Measurements from ENCODE around the gene C17orf67. TPM values are rescaled to one million over a fixed set of nuclear protein-coding genes. Genes with fewer than 3 reads are reported as not detected.

Gene C17orf67
- total and polyA plus RNA-seq, 4 experiments from 2014 or later = 0.81 to 11.2 (median 6.2) TPM

DNA sequence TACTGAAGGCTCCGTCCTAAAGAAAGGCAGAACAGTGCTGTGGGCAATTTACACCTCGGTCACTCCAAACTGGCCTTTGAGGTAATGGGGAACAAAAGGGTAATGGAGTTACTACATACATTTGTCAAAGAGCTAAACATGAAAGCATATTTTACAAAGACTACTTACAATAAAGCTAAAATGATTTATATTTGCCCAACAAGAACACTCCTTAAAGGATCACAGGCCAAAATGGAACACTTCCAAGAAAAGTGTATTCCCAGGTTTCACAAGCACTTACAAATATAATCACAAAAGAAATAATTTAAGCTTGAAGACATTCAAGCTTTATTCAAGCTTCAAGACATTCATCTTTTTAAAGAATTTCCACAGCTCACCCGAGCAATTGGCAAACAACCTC is 29.3 kb downstream of the C17orf67 start:
- POLR2A ChIA-PET (ENCODE audit: partially characterized antibody) = no interaction called here
- Histone ChIP-seq H3K27ac (ENCODE audit: low read depth, low read length) (no peak overlapping the region), H3K4me3 (ENCODE audit: low read length in 2 of 2) (no peak overlapping the region), H3K36me3 (ENCODE audit: insufficient read depth, low read length) (no peaks in the 10 kb centered on the region), H3K9me3 (ENCODE audit: control insufficient read depth in 1 of 2, low read length in 2 of 2) (no peaks in the 10 kb centered on the region), H3K4me1 (ENCODE audit: insufficient read depth, low read length) (no peaks in the 10 kb centered on the region), H3K27me3 (ENCODE audit: insufficient read depth, low read length) (no peaks in the 10 kb centered on the region)
- Mint-ChIP-seq H3K9me3 (no peaks in the 10 kb centered on the region), H3K4me3 (no peak overlapping the region), H3K36me3 (peaks cover 3 to 5% of the 10 kb centered on the region in 2 donors), H3K27me3 (no peaks in the 10 kb centered on the region), H3K27ac (no peak overlapping the region), H3K4me1 (no peaks in the 10 kb centered on the region)
- CTCF ChIA-PET (ENCODE audit: partially characterized antibody) = no interaction called here
- DNase-seq = no peak
- intact Hi-C loops (cut with micrococcal nuclease) = no loop called here

DNA sequence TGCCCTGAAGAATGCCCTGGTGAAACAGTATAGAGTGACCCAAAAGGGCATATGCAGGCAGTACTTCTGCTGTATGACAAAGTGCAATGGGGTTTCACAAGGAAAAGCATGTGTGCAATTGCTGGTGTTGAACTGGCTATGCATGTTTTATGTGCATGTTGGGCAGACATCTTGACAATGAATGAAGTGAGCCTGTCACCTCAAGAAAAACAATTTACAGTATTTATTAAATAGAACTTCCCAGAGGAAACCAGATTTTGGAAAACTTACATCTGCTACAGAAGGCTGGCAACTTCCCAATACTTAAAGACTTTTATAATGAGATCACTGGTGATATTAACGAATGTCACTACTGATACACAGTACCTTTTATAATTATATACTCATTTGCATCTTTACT is 30.6 kb downstream of the C17orf67 start:
- Histone ChIP-seq H3K27ac (ENCODE audit: low read depth, low read length) (no peak overlapping the region), H3K36me3 (ENCODE audit: insufficient read depth, low read length) (no peaks in the 10 kb centered on the region), H3K9me3 (ENCODE audit: control insufficient read depth in 1 of 2, low read length in 2 of 2) (no peaks in the 10 kb centered on the region), H3K4me3 (ENCODE audit: low read length in 2 of 2) (no peak overlapping the region), H3K4me1 (ENCODE audit: insufficient read depth, low read length) (no peaks in the 10 kb centered on the region), H3K27me3 (ENCODE audit: insufficient read depth, low read length) (no peaks in the 10 kb centered on the region)
- Mint-ChIP-seq H3K4me3 (no peak overlapping the region), H3K27me3 (no peaks in the 10 kb centered on the region), H3K9me3 (no peaks in the 10 kb centered on the region), H3K36me3 (peaks cover 3 to 5% of the 10 kb centered on the region in 2 donors), H3K4me1 (no peaks in the 10 kb centered on the region), H3K27ac (no peak overlapping the region)
- POLR2A ChIA-PET (ENCODE audit: partially characterized antibody) = no interaction called here
- CTCF ChIA-PET (ENCODE audit: partially characterized antibody) = interaction anchor here (1.1 kb wide), 1 partner anchor 15 kb away, joined by 3 read pairs; no protein-coding TSS in a partner anchor
- intact Hi-C loops (cut with micrococcal nuclease) = no loop called here
- no peak for DNase-seq

DNA sequence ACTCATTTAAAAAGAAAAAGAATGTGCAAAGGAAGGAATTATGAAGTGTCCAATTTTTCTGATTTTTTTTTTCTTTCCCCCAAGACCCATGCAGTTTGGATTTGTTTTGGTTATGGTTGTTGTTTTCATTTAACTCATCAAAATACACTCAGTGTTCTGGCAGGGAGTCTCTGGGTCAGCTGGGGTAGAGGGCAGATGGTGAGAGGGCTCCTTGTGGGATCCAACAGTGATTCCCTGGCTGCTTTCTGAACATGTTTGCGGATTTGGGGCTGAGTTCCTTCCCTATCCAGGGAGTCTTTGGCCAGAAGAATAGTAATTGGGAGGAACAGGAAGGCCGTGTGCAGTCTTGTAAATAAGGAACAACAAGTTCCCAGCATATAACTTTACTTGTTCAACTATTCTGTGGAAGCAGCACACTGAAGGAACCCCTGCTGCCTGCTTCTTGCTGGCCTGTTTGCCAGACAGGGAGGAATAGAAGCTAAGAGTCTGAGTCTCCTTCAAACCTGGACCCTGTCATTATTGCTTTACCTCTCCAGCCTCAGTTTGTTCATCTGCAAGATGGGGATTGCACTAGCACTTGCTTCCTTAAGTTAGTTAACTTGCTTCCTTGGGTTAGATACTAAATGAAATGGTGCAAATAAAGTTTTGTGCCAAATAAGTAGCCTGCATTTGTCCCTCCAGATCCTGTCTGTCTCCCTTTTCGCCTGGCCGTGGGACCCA is 32.1 kb downstream of the C17orf67 start:
- Histone ChIP-seq H3K9me3 (ENCODE audit: control insufficient read depth in 1 of 2, low read length in 2 of 2) (no peaks in the 10 kb centered on the region), H3K27ac (ENCODE audit: low read depth, low read length) (no peak overlapping the region), H3K36me3 (ENCODE audit: insufficient read depth, low read length) (no peaks in the 10 kb centered on the region), H3K27me3 (ENCODE audit: insufficient read depth, low read length) (no peaks in the 10 kb centered on the region), H3K4me1 (ENCODE audit: insufficient read depth, low read length) (no peaks in the 10 kb centered on the region), H3K4me3 (ENCODE audit: low read length in 2 of 2) (no peak overlapping the region)
- H3K27ac Mint-ChIP-seq = no peak overlapping the region
- CTCF ChIA-PET (ENCODE audit: partially characterized antibody) = no interaction called here
- H3K36me3 Mint-ChIP-seq = peaks cover under 1 to 2% of the 10 kb centered on the region in 2 donors
- POLR2A ChIA-PET (ENCODE audit: partially characterized antibody) = no interaction called here
- no peak for DNase-seq
- intact Hi-C loops (cut with micrococcal nuclease) = no loop called here
- no peaks in the 10 kb centered on the region for H3K4me1 Mint-ChIP-seq
- H3K27me3 Mint-ChIP-seq = no peaks in the 10 kb centered on the region
- no peak overlapping the region for H3K4me3 Mint-ChIP-seq
- H3K9me3 Mint-ChIP-seq = no peaks in the 10 kb centered on the region

DNA sequence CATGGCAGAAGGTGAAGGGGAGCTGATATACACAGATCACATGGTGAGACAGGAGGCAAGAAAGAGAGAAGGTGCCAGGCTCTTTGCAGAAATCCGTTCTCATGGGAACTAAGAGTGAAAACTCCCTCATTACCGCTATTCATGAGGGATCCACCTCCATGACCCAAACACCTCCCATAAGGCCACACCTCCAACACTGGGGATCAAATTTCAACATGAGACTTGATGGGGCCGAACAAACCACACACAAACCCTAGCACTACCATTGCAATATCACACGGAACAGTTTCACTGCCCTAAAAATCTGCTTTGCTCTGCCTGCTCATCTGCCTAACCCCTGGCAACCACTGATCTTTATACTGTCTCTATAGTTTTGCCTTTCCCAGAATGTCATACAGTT is 34.8 kb downstream of the C17orf67 start:
- no peaks in the 10 kb centered on the region for H3K4me1 Mint-ChIP-seq
- H3K36me3 Mint-ChIP-seq = peaks cover 4 to 11% of the 10 kb centered on the region in 2 donors
- no peaks in the 10 kb centered on the region for H3K36me3 ChIP-seq (ENCODE audit: insufficient read depth, low read length)
- CTCF ChIA-PET (ENCODE audit: partially characterized antibody) = no interaction called here
- H3K4me1 ChIP-seq (ENCODE audit: insufficient read depth, low read length) = no peaks in the 10 kb centered on the region
- H3K9me3 Mint-ChIP-seq = no peaks in the 10 kb centered on the region
- DNase-seq = no peak
- intact Hi-C loops (cut with micrococcal nuclease) = no loop called here
- no peaks in the 10 kb centered on the region for H3K9me3 ChIP-seq (ENCODE audit: control insufficient read depth in 1 of 2, low read length in 2 of 2)
- H3K27me3 ChIP-seq (ENCODE audit: insufficient read depth, low read length) = no peaks in the 10 kb centered on the region
- H3K4me3 ChIP-seq (ENCODE audit: low read length in 2 of 2) = no peak overlapping the region
- no peak overlapping the region for H3K27ac Mint-ChIP-seq
- no peak overlapping the region for H3K4me3 Mint-ChIP-seq
- no peak overlapping the region for H3K27ac ChIP-seq (ENCODE audit: low read depth, low read length)
- no peaks in the 10 kb centered on the region for H3K27me3 Mint-ChIP-seq
- POLR2A ChIA-PET (ENCODE audit: partially characterized antibody) = no interaction called here

DNA sequence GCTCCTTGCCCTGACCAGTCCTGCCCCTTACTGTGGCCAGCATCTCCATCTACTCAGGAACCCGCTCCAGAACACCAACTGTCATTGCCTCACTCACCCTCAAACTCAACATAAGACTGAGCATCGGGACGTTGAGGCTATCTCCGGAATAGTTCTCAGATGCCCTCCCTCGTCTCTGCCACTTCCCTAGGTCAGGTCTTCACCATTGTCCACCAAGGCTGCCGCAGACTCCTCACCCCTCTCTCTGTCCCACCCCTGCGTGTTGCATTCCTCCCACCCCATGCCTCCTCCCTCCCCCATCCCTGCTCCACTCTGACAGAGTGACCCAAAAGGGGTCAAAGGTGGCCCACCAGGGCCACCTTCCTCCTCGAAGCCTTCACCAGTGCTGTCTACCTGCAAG is 37.2 kb downstream of the C17orf67 start:
- intact Hi-C loops (cut with micrococcal nuclease) = no loop called here

DNA sequence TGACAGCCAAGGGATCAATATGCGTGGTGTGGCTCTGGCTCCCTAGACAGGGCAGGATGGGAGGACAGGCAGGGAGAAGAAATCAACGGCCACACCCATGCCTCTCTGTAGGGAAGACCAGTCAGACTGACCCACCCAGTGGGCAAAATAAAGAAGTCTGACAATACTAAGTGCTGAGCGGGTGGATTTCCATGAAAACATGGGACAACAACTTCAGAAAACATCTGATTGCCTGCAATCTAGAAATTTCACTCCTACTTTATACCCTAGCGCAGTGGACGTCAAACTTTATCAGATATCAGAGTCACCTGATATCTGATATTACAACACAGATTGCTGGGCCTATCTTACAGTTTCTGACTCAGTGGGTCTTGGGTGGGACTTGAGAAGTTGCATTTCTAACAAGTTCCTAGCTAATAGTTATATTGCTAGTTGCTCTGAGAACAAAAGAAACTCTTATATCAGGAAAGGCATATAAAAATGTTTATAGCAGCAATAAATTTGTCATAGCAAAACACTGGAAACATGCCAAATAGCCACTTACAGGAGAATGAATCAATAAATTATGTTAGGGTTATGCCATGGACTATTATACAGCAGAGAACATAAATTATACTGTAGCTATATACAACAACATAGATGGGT is 38.4 kb downstream of the C17orf67 start:
- CTCF ChIA-PET (ENCODE audit: partially characterized antibody) = interaction anchor here (1.8 kb wide), 1 partner anchor 15 kb away, joined by 8 read pairs; no protein-coding TSS in a partner anchor
- POLR2A ChIA-PET (ENCODE audit: partially characterized antibody) = no interaction called here
- Histone ChIP-seq H3K27me3 (ENCODE audit: insufficient read depth, low read length) (no peaks in the 10 kb centered on the region), H3K4me3 (ENCODE audit: low read length in 2 of 2) (no peak overlapping the region), H3K4me1 (ENCODE audit: insufficient read depth, low read length) (no peaks in the 10 kb centered on the region), H3K9me3 (ENCODE audit: control insufficient read depth in 1 of 2, low read length in 2 of 2) (no peaks in the 10 kb centered on the region), H3K27ac (ENCODE audit: low read depth, low read length) (no peak overlapping the region), H3K36me3 (ENCODE audit: insufficient read depth, low read length) (no peaks in the 10 kb centered on the region)
- Mint-ChIP-seq H3K4me3 (no peak overlapping the region), H3K4me1 (peaks cover 0 to 5% (median 0%) of the 10 kb centered on the region in 4 donors), H3K27ac (no peak overlapping the region), H3K9me3 (peaks cover 0 to 5% (median 0%) of the 10 kb centered on the region in 8 donors), H3K36me3 (peaks cover 10 to 20% of the 10 kb centered on the region in 2 donors), H3K27me3 (no peaks in the 10 kb centered on the region)
- intact Hi-C loops (cut with micrococcal nuclease) = no loop called here
- no peak for DNase-seq

More for the DNA sequence above, 37.2 kb downstream of the C17orf67 start:
- Mint-ChIP-seq H3K36me3 (peaks cover 9 to 20% of the 10 kb centered on the region in 2 donors), H3K27ac (no peak overlapping the region), H3K4me3 (no peak overlapping the region), H3K9me3 (peaks cover 0 to 5% (median 0%) of the 10 kb centered on the region in 8 donors), H3K4me1 (peaks cover 0 to 5% (median 0%) of the 10 kb centered on the region in 4 donors), H3K27me3 (no peaks in the 10 kb centered on the region)
- Histone ChIP-seq H3K4me1 (ENCODE audit: insufficient read depth, low read length) (no peaks in the 10 kb centered on the region), H3K4me3 (ENCODE audit: low read length in 2 of 2) (no peak overlapping the region), H3K36me3 (ENCODE audit: insufficient read depth, low read length) (no peaks in the 10 kb centered on the region), H3K27me3 (ENCODE audit: insufficient read depth, low read length) (no peaks in the 10 kb centered on the region), H3K27ac (ENCODE audit: low read depth, low read length) (no peak overlapping the region), H3K9me3 (ENCODE audit: control insufficient read depth in 1 of 2, low read length in 2 of 2) (no peaks in the 10 kb centered on the region)
- ChIA-PET CTCF (ENCODE audit: partially characterized antibody) (no interaction called here), POLR2A (ENCODE audit: partially characterized antibody) (no interaction called here)
- no peak for DNase-seq

DNA sequence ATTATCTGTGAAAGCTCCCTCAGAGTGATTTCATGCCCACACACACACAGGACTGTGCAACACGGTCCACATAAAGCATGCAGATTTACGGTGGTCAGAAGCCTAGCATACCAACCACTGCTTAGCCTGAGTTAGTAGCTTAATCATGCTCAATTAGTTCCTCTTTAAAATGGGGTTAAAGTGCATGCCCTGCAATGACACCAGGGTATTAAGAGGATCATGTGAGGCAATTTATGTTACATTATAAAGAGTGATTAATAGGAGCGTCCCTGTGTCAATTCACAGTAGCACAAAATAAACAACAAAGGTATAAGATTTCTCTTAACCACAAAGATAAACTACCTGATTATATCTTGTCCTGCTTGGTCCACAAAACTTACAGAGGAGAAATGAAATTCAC is 39.8 kb downstream of the C17orf67 start:
- peaks cover 0 to 5% (median 0%) of the 10 kb centered on the region in 4 donors for H3K4me1 Mint-ChIP-seq
- ChIA-PET CTCF (ENCODE audit: partially characterized antibody) (no interaction called here), POLR2A (ENCODE audit: partially characterized antibody) (no interaction called here)
- Histone ChIP-seq H3K36me3 (ENCODE audit: insufficient read depth, low read length) (no peaks in the 10 kb centered on the region), H3K4me3 (ENCODE audit: low read length in 2 of 2) (no peak overlapping the region), H3K27me3 (ENCODE audit: insufficient read depth, low read length) (no peaks in the 10 kb centered on the region), H3K27ac (ENCODE audit: low read depth, low read length) (no peak overlapping the region), H3K4me1 (ENCODE audit: insufficient read depth, low read length) (no peaks in the 10 kb centered on the region), H3K9me3 (ENCODE audit: control insufficient read depth in 1 of 2, low read length in 2 of 2) (no peaks in the 10 kb centered on the region)
- intact Hi-C loops (cut with micrococcal nuclease) = no loop called here
- no peaks in the 10 kb centered on the region for H3K27me3 Mint-ChIP-seq
- H3K36me3 Mint-ChIP-seq = peaks cover 10 to 20% of the 10 kb centered on the region in 2 donors
- peaks cover 0 to 5% (median 0%) of the 10 kb centered on the region in 8 donors for H3K9me3 Mint-ChIP-seq
- no peak overlapping the region for H3K27ac Mint-ChIP-seq
- H3K4me3 Mint-ChIP-seq = no peak overlapping the region
- no peak for DNase-seq

All from CD4-positive, alpha-beta memory T cell (primary cell).